Stimulated activated CD4-positive, alpha-beta T cell treated with anti-CD3 and anti-CD28 coated beads, Interleukin-4, amount 100 ng/mL, for 4 hours (primary cell): ENCODE results near the gene OSMR.

Source experiments
- DNase-seq, 2 experiments: peaks; one replicate each; pipeline ENCODE4 v3.0.0-alpha.2; 2020

Gene OSMR

GRCh38 chr5:38874948-38875456, 29.2 kb downstream of the OSMR start:
- no peak for DNase-seq

DNA sequence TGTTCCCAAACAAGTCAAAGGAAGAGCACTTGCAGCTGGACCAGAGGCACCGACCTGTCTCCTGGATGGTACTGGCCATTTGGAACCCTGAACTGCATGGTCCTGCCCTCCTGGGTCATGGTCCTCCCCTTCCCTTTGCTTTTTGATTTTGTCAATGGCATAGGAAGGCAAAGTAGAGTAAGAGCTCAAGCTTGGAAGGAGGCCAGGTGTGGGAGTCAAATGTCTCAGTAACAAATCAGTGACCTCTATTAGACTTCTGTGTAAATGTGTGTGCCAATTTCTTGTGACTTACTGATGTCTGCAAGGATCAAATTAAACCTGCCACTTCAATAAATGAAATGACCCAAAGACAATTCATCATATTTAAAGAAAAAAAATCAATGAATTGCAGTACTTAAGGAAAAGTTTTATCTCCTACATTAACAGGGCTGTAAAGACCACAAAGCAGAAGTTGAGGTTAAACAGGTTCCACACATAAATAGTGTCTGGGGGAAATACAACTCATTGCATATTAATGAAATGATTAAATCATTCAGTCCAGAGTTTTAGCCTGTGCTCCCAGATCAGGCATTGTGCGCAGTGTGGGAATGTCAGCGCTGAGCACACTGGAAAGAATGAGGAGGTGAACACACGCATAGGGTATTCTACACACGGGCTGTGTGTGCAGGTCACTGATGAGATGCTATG, 32.7 kb downstream of the OSMR start:
- DNase-seq: no peak

- DNase-seq: no peak
Observed at GRCh38 chr5:38879078-38879460, 33.3 kb downstream of the OSMR start.

GRCh38 chr5:38883842-38884241, 38.0 kb downstream of the OSMR start:
- DNase-seq: no peak

- no peak for DNase-seq
Observed at GRCh38 chr5:38885208-38885607, 39.4 kb downstream of the OSMR start.

DNA sequence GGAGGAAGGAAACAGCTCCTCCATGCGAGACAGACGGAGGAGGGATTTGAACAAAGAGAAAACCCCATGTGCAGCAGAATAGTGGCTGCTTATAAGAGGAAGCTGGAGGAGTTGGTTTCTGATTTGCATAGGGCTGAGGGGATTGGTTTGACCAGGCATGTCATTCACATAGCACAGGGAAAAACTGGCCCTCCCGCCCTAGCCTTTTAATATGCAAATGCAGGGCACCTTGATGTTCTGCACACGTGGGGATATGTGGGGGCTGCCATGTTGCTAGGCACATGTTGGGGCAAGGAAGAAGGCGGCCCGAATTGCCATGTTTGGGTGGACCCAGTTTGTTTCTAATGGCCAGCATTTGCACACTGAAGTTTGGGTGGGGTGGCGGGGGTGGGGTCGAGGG, 42.2 kb downstream of the OSMR start:
- no peak for DNase-seq

DNA sequence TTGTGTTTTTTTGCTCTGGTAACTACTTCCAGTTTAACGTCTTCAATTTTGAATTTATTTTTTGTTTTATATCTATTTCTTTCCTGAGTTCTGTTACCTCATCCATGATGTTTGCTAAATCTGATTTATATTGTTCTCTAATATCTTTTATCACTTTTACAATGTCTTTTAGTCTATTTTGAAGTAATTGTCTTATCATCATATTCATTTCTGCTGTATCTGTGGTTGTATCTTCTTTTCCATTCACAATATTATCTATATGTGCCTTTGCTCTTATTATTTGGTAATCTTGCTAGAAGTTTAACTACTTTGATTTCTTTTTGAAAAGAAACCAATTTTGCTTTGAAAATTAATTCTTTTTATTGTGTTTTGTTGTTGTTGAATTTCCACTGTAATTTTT, 43.6 kb downstream of the OSMR start:
- no peak for DNase-seq

DNA sequence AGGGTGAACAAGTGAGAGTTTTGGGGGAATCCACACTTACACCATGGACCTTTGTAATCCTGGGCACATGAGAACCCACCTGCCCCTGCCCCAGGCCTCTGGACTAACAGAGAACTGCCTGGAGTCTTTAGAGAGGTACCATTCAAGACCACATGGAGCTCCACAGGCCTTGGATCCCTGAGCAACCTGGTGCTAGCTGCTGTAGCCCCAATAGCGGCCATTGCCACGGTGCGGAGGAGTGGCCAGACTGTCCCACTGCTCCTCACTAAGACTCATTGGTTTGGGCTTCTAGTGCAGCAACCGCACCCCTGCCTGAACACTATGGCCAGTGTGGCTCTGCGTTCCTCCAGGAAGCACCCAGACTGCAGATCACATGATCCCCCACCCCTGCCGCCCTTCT, 45.8 kb downstream of the OSMR start:
- DNase-seq: no peak

- DNase-seq: no peak
Observed at GRCh38 chr5:38892363-38892762, 46.6 kb downstream of the OSMR start.

- no peak for DNase-seq
Observed at GRCh38 chr5:38896760-38897159, 50.9 kb downstream of the OSMR start.

GRCh38 chr5:38899936-38900335, 54.1 kb downstream of the OSMR start:
- no peak for DNase-seq

- no peak for DNase-seq
Observed at GRCh38 chr5:38905516-38905915, 59.7 kb downstream of the OSMR start.

DNA sequence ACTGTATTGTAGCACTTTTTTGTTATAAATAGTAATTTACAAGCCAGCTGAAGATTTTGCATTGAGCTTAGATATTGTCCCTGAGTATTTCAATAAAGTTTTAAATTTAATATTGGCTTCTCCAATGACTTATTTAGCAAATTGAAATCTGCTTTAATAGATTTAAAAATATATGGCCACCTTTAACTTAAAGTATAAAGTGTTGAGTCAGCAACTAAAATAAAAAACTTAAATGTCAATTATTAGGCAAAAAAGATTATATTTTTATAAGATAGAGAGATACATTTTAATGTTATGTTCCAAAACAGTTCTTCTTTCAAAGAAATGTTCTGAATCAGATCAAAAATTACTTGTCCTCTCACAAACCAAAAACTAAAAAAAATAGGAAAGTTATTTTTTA, 60.7 kb downstream of the OSMR start:
- DNase-seq: no peak

DNA sequence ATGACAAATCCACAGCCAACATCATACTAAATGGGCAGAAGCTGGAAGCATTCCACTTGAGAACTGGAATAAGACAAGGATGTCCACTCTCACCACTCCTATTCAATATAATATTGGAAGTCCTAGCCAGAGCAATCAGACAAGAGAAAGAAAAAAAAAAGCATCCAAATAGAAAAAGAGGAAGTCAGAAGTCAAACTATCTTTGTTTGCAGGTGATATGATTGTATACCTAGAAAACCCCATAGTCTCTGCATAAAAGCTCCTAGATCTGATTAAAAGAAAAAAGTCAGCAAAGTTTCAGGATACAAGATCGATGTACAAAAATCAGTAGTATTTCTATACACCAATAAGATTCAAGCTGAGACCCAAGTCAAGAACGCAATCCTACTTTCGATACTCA, 66.1 kb downstream of the OSMR start:
- DNase-seq: no peak

- DNase-seq: no peak
Observed at GRCh38 chr5:38913714-38914113, 67.9 kb downstream of the OSMR start.

DNA sequence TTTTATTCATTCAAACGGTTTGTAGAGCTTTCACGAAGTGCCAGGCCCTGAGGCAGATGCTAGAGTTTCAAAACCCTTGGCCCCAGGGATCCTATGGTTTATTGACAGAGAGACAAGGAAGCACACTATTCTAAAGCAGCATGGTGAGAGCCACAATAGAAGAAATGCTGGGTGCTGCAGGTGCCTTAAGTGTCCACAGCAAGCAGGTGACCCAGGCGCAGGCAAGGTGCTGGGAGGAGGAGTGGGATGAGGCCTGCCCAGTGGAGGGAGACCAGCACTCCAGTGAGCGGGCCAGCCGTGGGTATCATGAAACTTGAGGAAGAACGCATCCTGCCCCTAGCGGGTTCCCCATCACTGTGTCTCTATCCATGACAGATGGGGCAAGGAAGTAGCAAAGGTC, 71.0 kb downstream of the OSMR start:
- no peak for DNase-seq

- DNase-seq: no peak
Observed at GRCh38 chr5:38921174-38921573, 75.4 kb downstream of the OSMR start.

DNA sequence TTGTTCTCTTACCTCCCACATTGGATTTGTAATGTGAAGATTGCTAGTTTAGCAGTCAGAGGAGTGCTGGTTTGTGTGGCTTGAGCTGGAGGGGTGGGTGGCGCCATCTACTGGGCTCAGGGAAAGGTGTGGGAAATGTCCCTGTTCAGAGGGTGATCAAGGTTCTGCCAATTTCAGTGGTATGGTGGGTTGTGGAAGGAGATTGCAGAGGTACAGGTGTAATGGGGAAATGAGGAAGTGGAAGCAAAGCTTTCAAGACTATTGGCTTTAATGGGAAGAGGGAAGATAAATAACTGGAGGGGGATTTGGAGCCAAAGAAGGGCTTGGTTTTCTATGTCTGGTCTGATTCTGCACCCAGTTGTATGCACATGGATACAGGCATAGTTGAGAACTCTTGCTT, 76.4 kb downstream of the OSMR start:
- peak in 1 of 2 experiments; percentile 33 for DNase-seq

- DNase-seq: no peak
Observed at GRCh38 chr5:38923661-38924451, 78.0 kb downstream of the OSMR start.

DNA sequence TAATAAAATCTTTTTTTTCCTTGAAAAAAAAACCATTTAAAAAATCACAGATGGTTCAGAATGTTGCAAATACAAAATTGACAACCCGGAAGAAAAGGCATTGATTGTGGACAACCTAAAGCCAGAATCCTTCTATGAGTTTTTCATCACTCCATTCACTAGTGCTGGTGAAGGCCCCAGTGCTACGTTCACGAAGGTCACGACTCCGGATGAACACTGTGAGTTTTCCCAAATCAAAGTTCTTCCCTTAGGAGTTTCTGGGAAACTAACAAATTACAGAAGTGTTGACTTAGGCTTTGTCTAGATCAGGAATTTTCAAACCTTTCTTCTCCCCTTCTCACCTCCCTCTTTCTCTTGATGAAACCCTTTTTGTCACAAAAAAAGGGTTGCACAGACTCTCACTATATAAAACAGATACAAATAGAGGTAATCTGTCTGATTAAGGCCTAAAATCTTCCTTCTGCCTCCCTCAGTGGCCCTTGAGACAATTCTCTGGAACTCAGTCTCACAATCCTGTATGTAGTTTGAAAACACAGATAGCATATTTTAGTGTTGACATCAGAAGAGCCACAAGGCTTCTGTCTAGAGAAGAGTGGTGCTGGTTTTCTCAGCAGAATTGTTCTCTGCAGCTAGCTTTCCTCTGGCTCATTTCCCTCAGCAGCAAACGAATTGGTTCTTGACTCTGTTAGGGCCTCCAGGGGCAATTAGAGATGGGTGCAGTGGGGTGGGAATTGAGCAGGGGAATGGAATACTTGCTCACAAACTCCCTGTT, 79.5 kb downstream of the OSMR start:
- no peak for DNase-seq

DNA sequence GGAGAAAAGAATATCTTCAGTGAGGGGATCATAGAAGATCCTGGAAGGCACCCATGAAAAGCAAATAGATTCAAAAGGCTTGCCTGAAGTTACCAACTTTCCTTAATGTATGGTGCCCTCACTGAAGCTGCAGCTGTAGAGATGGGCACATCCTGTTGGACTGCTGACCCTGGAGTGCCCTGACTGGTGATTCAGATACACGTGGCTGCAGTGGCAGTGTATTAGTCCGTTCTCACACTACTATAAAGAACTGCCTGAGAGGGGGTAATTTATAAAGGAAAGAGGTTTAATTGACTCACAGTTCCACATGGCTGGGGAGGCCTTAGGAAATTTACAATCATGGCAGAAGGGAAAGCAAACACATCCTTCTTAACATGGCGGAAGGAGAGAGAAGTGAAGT, 80.3 kb downstream of the OSMR start:
- DNase-seq: no peak

- no peak for DNase-seq
Observed at GRCh38 chr5:38927470-38927869, 81.7 kb downstream of the OSMR start.

DNA sequence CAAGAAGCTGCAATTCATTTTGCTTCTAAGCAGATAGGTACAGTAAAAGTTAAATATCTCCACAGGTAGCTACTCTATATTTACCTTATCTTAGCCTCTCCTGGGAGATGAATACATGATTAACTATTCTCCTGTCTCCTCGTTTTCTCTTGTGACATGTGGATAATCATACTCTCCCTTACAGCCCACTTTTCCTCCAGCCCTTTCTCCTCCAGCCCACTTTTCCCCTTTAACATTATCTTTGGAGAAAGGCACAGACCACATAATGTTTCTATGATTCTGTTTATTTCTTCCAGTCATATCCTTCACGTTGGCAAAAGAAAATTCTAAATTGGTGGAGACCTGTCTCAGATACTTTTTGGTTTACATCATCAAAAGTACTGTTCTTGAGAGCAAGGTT, 84.0 kb downstream of the OSMR start:
- no peak for DNase-seq

DNA sequence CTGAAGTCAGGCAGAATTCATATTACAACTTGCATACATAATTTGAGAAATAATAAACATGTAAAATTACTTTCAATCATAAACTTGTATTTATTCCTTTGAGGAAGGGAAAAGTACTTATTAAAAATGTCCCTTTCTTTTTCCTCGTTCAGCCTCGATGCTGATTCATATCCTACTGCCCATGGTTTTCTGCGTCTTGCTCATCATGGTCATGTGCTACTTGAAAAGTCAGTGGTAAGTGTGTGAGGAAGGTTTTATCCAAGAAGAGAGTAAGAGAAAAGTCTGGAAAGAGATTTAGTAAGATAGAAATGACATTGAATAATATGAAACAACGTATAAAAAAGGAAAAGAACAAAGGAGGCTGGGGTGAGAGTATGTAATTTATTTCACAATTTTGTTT, 85.9 kb downstream of the OSMR start:
- no peak for DNase-seq
